Lung (tissue), 12 donors: ENCODE results near the gene APBA2. TPM values are rescaled to one million over a fixed set of nuclear protein-coding genes. Genes with fewer than 3 reads are reported as not detected.

ENCODE experiments used
- ATAC-seq: fragments of 200-7000 bp; cut with Tn5 transposase; one replicate; pipeline ENCODE4 v1.9.1; 2020; ENCODE audit warnings: moderate number of reproducible peaks; ENCODE audit not compliant: insufficient read depth, low FRiP score
- DNase-seq, 3 donors: peaks; one replicate each; pipeline ENCODE4 v3.0.0-alpha.2; 2013 to 2017
- H3K27ac ChIP-seq, 2 donors: one replicate each; pipeline ENCODE4 v1.5.1; 2013; ENCODE audit warnings: mild to moderate bottlenecking in 2 of 2, moderate library complexity in 2 of 2, control low read depth in 1 of 2, inconsistent platforms in 1 of 2, low read depth in 1 of 2, low read length in 1 of 2
- H3K27me3 ChIP-seq, 3 donors: one replicate each; pipeline ENCODE4 v1.5.1; 2013; ENCODE audit warnings: low read length in 2 of 3; ENCODE audit not compliant: control insufficient read depth in 3 of 3, insufficient read depth in 3 of 3
- H3K36me3 ChIP-seq, 4 donors: one replicate each; pipeline ENCODE4 v1.5.1; 2013; ENCODE audit warnings: low read length in 4 of 4, mild to moderate bottlenecking in 1 of 4, moderate library complexity in 1 of 4; ENCODE audit not compliant: control insufficient read depth in 4 of 4, insufficient read depth in 4 of 4
- H3K4me1 ChIP-seq, 5 donors: one replicate each; pipeline ENCODE4 v1.5.1; 2013; ENCODE audit warnings: low read length in 5 of 5, mild to moderate bottlenecking in 2 of 5, moderate library complexity in 1 of 5; ENCODE audit not compliant: control insufficient read depth in 5 of 5, insufficient read depth in 5 of 5
- H3K4me3 ChIP-seq: one replicate; pipeline ENCODE4 v1.5.1; 2013; ENCODE audit warnings: mild to moderate bottlenecking, control low read depth, moderate library complexity
- H3K9ac ChIP-seq, 2 donors: one replicate each; pipeline ENCODE4 v1.5.1; 2013; ENCODE audit warnings: low read length in 2 of 2, control low read depth in 1 of 2; ENCODE audit not compliant: insufficient read depth in 1 of 2
- H3K9me3 ChIP-seq, 4 donors: one replicate each; pipeline ENCODE4 v1.5.1; 2013; ENCODE audit warnings: low read length in 3 of 4, mild to moderate bottlenecking in 1 of 4, moderate library complexity in 1 of 4; ENCODE audit not compliant: control insufficient read depth in 4 of 4, insufficient read depth in 3 of 4
- CTCF ChIP-seq: IDR thresholded peaks from 2 replicates; pipeline ENCODE4 v1.5.1; 2012; ENCODE audit warnings: mild to moderate bottlenecking; ENCODE audit errors: control extremely low read depth, extremely low read depth
- WGBS, 2 donors: extraction: QIAGEN DNeasy Blood & Tissue Kit; methylation state at CpG; one replicate each; pipeline ENCODE4 v1.1.7; 2013; 5-methylcytosine and 5-hydroxymethylcytosine counted together
- polyA plus RNA-seq, 2 donors: library from polyadenylated mRNA; stranded (reverse); fragments of 200-250 nt; gene quantifications; one replicate each; pipeline ENCODE4 v1.2.1, GENCODE V29; 2013
- total RNA-seq, 2 donors: library from RNA; depleted of rRNA in 1 of 2; stranded (reverse); fragments of >200 nt in 1 of 2; gene quantifications; one replicate each; pipeline ENCODE4 v1.2.1, GENCODE V29; 2014 to 2021
- donor health status: control.
- donor health status: control.
- donor health status: Bipolar disorder and iron deficiency.
- donor health status: healthy.
- donor health status: DM: yes; HTN: yes; CAD: no.

The APBA2 gene
- total and polyA plus RNA-seq, 4 donors, result 1.6 to 18.3 (median 4.5) TPM

- DNase-seq (no peak), ATAC-seq (no peak)
- no peak overlapping the region for H3K27ac ChIP-seq
- H3K4me3 ChIP-seq, result no peak overlapping the region
- H3K4me1 ChIP-seq, result peaks cover 0 to 2% (median 0%) of the 10 kb centered on the region in 5 donors
- no peaks in the 10 kb centered on the region for H3K27me3 ChIP-seq
- no peaks in the 10 kb centered on the region for H3K9me3 ChIP-seq
- TF ChIP-seq CTCF, result no peak
- H3K9ac ChIP-seq, result no peak overlapping the region
- no peaks in the 10 kb centered on the region for H3K36me3 ChIP-seq
- whole genome bisulfite sequencing, 2 donors, result 93 to 95% methylated on average over 5 of the region's 5 CpGs
Measured at GRCh38 chr15:28998511-28998910, 112.7 kb downstream of the APBA2 start.

GRCh38 chr15:29003191-29003839, 117.5 kb downstream of the APBA2 start:
- no peak for DNase-seq
- no peak overlapping the region for H3K27ac ChIP-seq
- no peaks in the 10 kb centered on the region for H3K27me3 ChIP-seq
- no peak overlapping the region for H3K4me3 ChIP-seq
- H3K36me3 ChIP-seq, result no peaks in the 10 kb centered on the region
- H3K9ac ChIP-seq, result no peak overlapping the region
- TF ChIP-seq CTCF, result no peak
- no peak for ATAC-seq
- H3K4me1 ChIP-seq, result no peaks in the 10 kb centered on the region
- WGBS, 2 donors, result 92 to 95% methylated on average over 7 of the region's 7 CpGs
- H3K9me3 ChIP-seq, result no peaks in the 10 kb centered on the region

GRCh38 chr15:29003840-29004233, 118.1 kb downstream of the APBA2 start:
- H3K9me3 ChIP-seq, result no peaks in the 10 kb centered on the region
- no peaks in the 10 kb centered on the region for H3K4me1 ChIP-seq
- TF ChIP-seq CTCF, result no peak
- H3K27me3 ChIP-seq, result no peaks in the 10 kb centered on the region
- DNase-seq (no peak), ATAC-seq (no peak)
- no peak overlapping the region for H3K9ac ChIP-seq
- H3K27ac ChIP-seq, result no peak overlapping the region
- H3K36me3 ChIP-seq, result no peaks in the 10 kb centered on the region
- WGBS, 2 donors, result 58 to 62% methylated on average over 2 of the region's 2 CpGs
- H3K4me3 ChIP-seq, result no peak overlapping the region

- Histone ChIP-seq H3K4me1 (no peaks in the 10 kb centered on the region), H3K27ac (no peak overlapping the region), H3K9me3 (no peaks in the 10 kb centered on the region), H3K36me3 (no peaks in the 10 kb centered on the region), H3K27me3 (no peaks in the 10 kb centered on the region), H3K9ac (no peak overlapping the region), H3K4me3 (no peak overlapping the region)
- ATAC-seq (no peak), DNase-seq (no peak)
- no peak for TF ChIP-seq CTCF
- WGBS, 2 donors, result 79 to 88% methylated on average over 1 of the region's 1 CpG
Measured at GRCh38 chr15:29005931-29006330, 120.2 kb downstream of the APBA2 start.
